NCI-H146 (cell line): Measurements from ENCODE around the gene DHDH.
"Not testable (repeated sequence)": the region's sequence is repeated elsewhere in the genome, so short reads cannot be mapped to it uniquely, and the experiment has no call there.

Source experiments
- DNase-seq: peaks from one replicate; lab custom pipeline; 2025; lab: John Stamatoyannopoulos, UW

DHDH gene

GRCh38 chr19:48933382-48933932, at the start of gene DHDH:
TSS of gene DHDH (plus strand) at chr19:48933699. CDS start at chr19:48933722, 23 bp downstream.
- DNase-seq, result peak; percentile 97

GRCh38 chr19:48883726-48884125, 49.8 kb upstream of the DHDH start:
- no peak for DNase-seq

- no peak for DNase-seq
Measured at GRCh38 chr19:48887861-48888612, 45.5 kb upstream of the DHDH start.

GRCh38 chr19:48889496-48889895, 44.0 kb upstream of the DHDH start:
- not testable (repeated sequence) for DNase-seq

GRCh38 chr19:48890551-48890950, 42.9 kb upstream of the DHDH start:
- no peak for DNase-seq

GRCh38 chr19:48895226-48895625, 38.3 kb upstream of the DHDH start:
- no peak for DNase-seq

GRCh38 chr19:48896191-48896720, 37.2 kb upstream of the DHDH start:
- DNase-seq, result peak; percentile 84

- no peak for DNase-seq
Measured at GRCh38 chr19:48897181-48897580, 36.3 kb upstream of the DHDH start.

- not testable (repeated sequence) for DNase-seq
Measured at GRCh38 chr19:48899386-48899749, 34.1 kb upstream of the DHDH start.

GRCh38 chr19:48899781-48900476, 33.6 kb upstream of the DHDH start, which contains the start of gene NUCB1:
TSS of gene NUCB1 (plus strand) at chr19:48900312. CDS start at chr19:48900797, 485 bp downstream.
- peak; percentile 99 for DNase-seq

GRCh38 chr19:48900477-48901406, 32.8 kb upstream of the DHDH start:
- DNase-seq, result no peak

GRCh38 chr19:48902291-48902690, 31.2 kb upstream of the DHDH start:
- DNase-seq, result not testable (repeated sequence)

GRCh38 chr19:48903788-48904187, 29.7 kb upstream of the DHDH start:
- DNase-seq, result not testable (repeated sequence)

- no peak for DNase-seq
Measured at GRCh38 chr19:48905664-48906063, 27.8 kb upstream of the DHDH start.

GRCh38 chr19:48906324-48906723, 27.2 kb upstream of the DHDH start:
- DNase-seq, result no peak

- no peak for DNase-seq
Measured at GRCh38 chr19:48907671-48908070, 25.8 kb upstream of the DHDH start.

GRCh38 chr19:48909424-48910077, 23.9 kb upstream of the DHDH start:
- not testable (repeated sequence) for DNase-seq

GRCh38 chr19:48910803-48911202, 22.7 kb upstream of the DHDH start:
- DNase-seq, result no peak

GRCh38 chr19:48913114-48913889, 20.2 kb upstream of the DHDH start:
- DNase-seq, result no peak

GRCh38 chr19:48914181-48914580, 19.3 kb upstream of the DHDH start:
- DNase-seq, result no peak
